GM21360 (cell line): ENCODE results near the gene ASB4.
"Not testable (repeated sequence)": the region's sequence is repeated elsewhere in the genome, so short reads cannot be mapped to it uniquely, and the experiment has no call there.

Source experiments
- ATAC-seq: cut with Tn5 transposase; IDR thresholded peaks from one replicate; pipeline ENCODE4 v1.9.1; 2021; ENCODE audit warnings: mild to moderate bottlenecking, moderate library complexity; ENCODE audit not compliant: unreplicated experiment

The ASB4 gene, protein sequence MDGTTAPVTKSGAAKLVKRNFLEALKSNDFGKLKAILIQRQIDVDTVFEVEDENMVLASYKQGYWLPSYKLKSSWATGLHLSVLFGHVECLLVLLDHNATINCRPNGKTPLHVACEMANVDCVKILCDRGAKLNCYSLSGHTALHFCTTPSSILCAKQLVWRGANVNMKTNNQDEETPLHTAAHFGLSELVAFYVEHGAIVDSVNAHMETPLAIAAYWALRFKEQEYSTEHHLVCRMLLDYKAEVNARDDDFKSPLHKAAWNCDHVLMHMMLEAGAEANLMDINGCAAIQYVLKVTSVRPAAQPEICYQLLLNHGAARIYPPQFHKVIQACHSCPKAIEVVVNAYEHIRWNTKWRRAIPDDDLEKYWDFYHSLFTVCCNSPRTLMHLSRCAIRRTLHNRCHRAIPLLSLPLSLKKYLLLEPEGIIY

DNA sequence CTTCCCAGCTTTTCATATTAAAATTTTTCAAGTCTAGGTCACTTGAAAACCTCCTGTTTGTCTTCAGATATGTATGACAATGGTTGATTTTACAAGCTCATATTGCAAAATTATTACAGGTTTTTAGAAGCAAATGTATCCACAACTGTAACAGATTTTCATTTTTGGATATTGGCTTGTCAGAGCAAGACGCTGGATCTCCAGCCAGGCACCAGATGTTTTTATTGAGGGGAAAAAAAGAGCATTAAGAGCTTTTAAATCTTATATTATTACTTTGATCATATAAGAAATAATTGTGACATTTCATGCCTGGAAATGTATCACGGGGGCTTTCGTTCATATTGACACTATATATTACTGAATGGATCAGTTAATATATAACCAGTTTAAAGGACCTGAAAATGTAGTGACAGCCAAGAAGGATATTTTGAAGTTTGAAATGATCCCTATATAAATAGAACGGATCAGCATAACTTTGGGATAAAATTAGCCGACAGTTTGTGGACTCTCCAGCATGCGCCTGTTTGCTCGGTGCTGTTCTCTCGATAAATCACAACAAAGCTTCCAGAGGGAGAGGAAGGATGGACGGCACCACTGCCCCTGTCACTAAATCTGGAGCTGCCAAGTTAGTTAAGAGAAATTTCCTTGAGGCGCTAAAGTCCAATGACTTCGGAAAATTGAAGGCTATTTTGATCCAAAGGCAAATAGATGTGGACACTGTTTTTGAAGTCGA lies at the start of gene ASB4:
Gene ASB4 (plus strand): TSS at position 553 of the 733 bp plus-strand sequence. CDS start 29 bp downstream, at position 582.
- no peak for ATAC-seq

DNA sequence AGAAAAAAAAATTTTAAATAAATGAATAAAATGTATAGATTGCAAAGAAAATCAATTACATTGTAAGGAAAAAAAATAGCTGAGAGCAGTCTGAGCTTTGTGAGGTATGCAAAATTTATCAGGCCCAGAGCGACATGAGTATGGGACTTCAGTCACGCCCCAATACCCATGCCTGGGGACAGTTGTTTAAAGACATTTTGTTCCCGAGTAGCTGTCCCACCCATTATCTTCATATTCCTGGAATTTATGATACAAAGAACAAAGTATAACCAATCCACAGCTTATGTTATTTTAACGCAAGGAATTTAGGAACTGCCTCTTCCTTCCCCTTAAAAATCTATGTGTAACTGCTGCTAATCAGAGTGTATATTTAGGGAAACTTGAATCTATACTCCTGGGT lies 49.3 kb upstream of the ASB4 start:
- ATAC-seq: no peak

DNA sequence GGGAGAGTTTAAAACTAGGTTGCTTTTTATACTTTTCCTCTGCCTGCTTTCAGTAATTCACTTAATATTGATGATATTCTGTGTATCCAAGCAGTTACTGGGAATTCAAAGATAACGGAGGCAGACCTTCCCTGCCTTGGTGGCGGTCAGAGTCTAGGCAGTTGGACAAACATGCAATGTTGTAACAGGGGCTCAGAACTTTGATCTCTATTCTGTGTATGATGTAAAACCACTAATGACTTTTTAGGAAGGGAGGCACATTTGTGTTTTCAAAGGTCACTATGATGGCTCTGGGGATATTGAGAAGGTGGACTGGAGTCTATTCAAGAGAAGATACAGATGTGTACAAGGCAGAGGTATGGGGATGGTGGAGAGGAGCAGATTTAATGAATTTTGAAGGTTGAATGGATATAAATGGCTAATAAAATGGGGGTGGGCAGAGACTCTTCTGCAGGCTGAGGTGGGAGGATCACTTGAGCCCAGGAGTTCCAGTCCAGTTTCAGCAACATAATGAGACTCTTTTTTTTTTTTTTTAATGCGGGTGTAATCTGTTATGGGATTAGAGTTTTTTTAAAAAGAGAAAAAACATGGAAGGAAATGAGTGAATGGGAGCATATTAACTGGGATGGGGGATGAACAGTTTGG lies 45.2 kb upstream of the ASB4 start:
- no peak for ATAC-seq

DNA sequence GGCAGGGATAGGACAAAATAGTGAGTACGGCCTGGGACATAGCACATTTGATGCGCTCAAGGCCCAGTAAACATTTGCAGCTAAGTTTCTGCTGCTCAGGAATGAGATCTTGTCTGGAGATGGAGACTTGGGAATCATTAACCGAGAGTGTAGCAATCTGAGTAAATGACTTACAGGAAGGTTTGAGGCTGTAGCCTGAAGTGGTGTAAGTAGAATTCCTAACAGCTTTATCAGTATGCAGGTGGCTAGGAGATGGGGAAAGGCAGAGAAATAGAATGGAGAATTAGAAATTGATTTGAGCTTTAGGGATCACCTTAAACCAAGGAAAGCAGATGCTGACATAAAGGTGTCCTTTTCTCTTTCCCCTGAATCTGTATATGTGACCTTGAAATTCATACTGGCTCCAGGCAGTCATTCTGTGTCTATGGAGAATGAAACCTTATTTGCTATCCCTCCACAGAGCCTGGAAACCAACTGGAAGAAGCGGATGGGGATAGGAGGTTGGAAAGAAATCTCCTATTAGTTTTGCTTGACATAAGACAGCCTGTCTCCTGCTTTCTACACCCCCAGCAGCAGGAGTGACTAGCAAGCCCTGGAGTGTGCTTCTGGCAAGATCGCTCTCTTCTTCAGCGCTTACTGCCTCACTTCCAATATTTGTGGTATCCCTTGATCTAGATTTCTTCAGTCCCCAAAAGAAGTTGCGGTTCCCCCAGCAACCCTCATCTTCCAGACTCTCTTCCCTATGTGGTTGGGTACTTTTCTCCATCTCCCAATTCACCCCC lies 44.5 kb upstream of the ASB4 start:
- ATAC-seq: no peak

DNA sequence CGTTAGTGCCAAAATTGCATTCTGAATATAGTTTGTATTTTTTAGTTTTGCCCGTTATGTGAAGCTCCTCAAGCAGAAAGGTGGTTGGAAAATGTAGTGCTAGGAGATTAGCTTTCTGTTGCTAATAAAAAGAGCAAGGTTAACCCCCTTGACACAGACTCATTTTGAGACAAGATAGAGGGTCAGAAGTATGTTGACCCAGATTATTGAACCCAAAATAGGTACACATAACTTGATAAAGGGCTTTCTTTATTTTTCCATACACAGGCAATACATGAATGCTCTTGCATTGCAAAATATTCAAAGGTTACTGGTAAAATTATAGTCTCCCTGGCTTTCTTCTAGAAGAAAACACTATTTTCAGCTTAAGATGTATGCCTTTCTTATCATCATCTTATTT lies 40.9 kb upstream of the ASB4 start:
- ATAC-seq: no peak

DNA sequence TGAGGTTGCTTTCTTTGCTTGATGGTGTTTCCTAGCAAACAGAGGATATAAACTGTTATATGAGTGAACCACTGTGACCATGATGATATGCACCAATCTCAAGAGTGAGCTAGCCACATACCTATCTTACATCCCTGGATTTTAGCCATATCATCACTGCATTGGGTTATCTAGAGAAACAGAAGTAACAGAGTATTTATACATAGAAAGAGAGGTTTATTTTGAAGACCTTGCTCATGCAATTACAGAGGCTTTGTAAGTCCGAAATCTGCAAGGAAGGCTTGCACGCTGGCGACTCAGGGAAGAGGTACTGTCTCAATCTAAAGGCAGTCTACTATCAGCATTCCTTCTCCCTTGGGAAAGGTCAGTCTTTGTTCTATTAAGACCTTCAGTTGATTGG lies 39.1 kb upstream of the ASB4 start:
- ATAC-seq: no peak

DNA sequence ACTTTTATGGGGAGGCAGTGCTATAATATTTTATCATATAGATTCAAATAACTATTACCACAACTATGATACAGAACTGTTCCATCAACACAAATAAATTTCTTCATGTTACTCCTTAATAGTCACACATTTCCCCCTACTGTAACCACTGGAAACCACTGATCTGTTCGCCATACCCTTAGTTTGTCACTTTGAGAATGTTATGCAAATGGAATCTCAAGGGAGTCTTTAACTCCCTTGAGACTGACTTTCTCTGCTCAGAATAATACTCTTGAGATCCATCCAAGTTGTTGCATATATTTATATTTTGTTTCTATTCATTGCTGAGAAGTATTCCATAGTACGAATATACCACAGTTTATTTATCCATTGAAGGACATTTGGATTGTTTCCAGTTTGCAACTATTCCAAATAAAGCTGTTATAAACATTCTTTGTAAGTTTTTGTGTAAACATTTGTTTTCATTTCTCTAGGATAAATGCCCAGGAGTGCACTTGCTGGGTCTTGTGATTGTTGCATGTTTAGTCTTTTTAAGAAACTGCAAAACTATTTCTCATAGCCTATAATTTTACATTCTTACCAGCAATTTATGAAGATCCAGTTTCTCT lies 31.2 kb upstream of the ASB4 start:
- ATAC-seq: peak; percentile 69

DNA sequence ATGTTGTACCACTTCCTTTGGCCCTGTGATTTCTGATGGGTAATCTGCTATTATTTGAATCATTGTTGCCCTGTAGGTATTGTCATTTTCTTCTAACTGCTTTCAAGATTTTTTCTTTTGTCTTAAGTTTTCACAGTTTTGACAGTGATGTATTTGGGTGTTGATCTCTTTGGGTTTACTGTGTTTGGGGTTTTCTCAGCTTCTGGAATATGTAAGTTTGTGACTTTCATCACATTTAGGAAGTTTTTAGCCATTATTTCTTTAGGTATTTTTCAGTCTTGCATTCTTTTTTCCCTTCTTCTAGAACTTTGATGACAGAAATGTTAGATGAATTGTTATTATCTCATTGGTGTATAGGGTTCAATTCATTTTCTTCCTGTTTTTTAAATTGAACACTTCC lies 27.8 kb upstream of the ASB4 start:
- ATAC-seq: no peak

DNA sequence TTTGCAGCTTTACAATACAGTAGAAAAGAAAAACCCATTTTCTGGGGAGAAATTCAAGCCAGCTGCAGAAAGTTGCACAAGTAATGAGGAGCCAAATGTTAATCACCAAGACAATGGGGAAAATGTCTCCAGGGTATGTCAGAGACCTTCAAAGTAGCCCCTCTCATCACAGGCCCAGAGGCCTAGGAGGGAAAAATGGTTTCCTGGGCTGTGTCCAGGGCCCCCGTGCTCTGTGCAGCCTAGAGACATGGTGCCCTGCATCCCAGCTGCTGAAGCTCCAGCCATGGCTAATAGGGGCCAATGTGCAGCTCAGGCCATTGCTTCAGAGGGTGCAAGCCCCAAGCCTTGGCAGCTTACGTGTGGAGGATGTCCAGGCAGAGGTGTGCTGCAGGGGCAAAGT lies 25.1 kb upstream of the ASB4 start:
- ATAC-seq: not testable (repeated sequence)

DNA sequence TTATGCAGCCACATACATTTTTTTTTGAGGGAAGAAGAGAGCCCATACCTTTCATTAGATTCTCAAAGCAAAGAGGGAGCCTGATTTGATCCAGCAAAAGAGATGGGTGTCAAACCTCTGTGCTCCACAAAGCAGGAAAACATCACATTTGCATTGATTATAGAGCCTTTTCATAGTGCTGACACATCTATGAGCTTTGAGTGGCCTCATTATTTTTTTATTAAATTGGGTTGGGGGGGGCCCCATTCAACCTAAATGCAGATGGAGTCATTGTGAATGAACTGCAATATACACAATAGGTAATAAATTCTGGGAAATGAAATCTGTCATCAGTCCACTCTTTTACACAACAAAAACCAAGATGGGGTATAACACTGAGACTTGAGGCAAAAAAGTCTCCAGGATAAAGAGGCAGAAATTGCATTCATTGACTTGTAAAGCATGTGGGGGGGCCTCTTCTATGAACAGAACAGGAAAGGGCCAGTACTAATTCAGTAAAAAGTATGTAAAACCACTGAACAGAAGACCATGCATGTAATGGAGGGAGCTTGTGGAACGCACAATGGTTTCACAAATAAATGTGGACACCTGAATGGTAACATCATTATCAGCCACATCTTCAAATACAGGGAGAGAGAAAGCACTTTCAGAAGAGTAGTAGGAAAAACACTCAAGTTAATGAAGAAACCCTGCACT lies 17.7 kb upstream of the ASB4 start:
- ATAC-seq: no peak

DNA sequence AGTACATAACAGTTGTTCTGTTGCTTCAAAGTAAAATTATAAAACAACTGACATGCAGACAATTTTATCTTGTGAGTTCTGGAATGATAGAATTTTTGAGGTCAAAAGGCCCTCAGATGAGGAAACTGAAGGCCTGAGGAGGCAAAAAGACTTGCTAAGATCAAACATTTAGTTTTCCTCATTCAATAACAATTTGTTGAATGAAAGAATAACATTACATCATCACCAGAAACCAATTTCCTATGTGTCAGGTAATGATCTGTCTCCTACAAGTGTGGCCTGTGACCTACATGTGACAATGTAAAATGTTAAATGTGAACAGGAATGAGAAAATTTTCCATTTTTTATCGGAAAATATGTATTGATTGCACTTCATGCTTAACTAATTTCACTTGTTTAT lies 16.6 kb upstream of the ASB4 start:
- ATAC-seq: no peak

DNA sequence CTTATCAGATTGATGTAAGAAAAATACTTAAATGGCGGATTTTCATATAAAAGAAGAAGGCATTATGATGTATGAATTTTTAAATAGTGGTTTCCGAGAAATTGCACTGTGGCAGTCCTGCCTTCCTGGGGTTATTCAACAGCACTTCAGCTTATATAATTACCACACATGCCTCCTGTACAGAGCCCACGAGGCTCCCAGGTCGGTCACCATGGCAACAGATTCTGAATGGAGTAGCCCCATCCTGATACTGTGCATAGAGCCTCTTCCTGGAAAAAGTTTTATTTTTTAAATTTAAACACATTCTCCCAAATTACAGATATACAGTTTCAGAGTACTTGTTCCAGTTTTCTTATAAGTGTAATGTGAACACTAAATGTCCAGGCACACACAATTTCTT lies 15.9 kb upstream of the ASB4 start:
- no peak for ATAC-seq

DNA sequence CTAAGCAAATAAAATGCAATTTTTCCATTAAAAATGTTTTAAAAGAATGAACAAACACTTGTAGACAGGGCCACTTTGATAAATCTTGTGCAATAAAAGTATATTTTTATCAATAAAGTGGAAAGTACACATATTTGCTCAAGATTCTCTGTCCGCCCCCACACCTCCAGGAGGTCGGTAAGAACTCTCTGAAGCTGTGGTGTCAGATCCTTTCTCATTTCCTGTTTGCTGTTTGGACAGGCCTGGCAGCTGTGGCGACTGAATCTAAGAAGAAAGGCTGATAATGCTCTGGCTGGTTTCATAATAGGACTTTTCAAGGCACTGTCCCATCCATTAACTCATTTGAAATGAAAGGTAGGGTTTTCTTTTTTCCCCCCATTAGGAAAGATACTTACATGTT lies 15.3 kb upstream of the ASB4 start:
- ATAC-seq: peak; percentile 99

DNA sequence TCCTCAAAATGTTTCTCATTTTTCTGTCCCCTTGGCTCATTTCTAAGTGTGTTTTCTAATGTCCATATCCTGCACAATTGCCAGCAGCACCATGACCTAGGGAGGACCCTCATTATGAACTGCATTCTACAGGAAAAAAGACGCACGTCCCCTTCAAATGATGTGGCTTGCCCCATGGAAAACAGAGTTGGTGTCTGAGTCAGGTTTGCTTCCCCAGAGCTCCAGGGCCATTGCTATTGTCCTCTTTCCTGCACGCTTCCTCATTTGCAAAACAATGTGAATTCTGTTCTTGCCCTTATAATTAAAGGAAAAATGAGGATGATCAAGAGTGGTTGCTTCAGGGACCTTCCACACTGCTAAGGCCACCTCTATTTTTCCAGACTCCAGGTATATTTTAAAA lies 14.7 kb upstream of the ASB4 start:
- ATAC-seq: no peak

DNA sequence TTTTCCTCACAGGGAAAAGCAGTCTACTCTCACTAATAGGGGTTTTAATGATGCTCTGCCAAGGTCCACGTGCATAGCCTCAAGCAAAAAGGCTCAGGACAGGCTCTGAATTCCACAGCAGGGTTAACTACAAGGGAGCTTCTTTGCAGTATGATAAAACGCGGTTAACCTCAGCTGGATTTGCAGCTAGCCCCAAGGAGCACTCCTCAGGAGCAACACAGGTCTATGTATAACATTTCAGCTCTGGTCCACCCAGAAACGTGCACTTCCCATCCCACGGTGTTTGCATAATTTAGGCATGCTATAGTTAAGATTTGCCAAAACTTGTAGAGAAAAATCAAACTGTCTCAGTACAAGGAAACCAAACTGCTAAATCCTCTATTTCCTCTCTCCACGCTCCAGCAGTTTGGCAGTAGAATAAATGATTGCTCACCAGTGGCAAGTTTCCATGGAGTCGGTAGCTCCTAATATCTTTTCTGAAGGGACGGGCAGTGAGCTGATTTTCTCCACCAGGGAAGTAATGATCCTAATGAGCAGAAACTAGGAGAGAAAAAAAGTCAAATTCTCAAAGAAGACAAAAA lies 13.1 kb upstream of the ASB4 start:
- ATAC-seq: no peak

DNA sequence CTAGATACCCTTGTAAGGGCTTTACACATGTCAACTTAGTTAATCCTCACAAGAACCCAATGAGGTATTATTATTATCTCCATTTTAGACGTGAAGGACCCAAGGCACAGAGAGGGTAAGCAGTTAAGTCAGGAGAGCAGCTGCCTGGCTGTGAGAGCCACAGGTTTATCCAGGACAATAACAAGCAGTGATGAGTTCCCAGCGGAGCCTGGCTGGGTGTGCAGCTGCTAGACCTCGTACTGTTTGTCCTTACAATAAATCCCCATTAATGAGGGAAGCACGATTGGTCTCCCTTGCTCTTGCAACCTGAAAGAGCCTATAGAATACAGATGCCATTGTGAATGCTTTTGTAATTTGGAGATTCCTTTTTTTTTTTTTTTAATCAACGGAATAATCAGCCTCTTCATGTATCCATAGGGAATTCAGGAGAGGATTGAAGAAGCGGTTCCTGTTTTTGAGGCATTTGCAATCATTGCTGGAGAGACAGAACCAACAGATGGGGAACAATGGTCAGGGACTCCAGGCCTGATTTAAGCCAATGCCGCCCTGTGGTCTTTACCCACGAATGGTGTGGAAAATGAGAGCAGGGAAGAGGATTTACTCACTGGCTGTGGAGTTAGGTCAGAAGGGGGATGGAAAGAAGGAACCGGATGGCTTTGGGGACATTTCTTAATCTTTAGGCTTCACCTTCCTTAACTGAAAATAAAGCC lies 12.3 kb upstream of the ASB4 start:
- no peak for ATAC-seq

DNA sequence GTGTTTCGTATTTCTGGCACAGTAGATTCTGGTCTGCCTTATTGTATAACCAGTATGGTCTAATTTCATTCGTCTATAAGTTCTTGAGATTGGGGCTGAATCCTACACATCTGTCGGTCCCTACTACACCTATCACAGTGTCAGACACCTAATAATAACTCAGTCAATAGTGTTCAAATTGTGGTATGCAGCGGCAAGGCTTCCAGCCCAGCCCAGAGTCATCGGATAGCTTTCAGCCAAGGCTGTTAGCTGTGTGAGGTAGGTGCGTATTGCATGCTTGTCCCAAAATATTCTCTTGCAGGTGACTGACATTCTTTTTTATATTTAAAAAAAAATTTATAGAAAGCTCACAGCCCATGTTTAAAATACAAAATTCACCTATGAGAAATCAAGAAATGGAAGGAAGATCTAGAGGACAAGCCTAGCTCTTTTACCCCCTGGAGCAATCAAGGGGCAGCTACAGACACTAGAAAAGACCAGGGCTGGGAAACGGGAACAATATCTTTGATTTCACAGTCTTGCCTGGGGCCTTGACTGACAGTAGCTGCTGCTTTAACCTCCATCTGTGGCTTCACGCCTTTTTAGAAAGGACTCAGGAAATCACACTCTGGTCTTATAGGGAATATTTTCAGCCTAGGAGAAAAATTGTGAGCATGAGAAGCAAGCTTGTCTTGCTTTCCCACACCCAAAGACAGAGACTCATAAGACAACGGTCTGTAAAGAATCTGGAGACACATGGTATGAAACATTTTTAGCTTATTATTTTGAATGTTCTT lies 9.5 kb upstream of the ASB4 start:
- no peak for ATAC-seq

DNA sequence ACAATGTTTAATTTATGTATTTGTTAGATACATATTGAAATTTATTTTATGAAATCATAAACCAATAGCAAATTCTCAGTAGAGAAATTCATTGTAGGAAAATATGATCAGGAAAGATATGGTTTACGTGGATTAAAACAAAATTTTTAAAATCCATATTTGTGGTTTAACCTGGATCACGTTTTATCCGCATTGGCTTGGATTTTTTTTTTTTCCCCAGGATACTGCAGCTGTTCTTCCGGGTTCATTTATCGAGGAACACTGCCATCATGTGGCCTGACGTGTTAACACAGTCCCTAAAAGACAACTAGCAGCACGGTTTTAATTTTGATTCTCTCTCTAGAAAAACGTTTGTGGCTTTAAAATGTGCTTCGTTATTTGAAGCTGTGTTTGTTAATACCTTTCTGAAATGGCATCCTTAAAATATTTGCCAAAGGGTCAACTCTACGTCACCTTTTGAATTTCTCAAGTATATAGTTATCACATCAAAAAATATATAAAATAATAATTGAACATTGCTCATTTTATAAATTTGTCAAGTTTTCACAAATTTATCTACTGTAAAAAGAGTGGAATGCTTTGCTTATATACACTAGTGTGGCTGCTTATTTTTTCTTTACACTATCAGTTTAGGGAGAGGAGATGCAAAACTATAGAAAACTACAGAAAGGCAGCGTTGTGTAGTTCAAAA lies 8.7 kb upstream of the ASB4 start:
- peak; percentile 75 for ATAC-seq
